Glutamatergic neuron (in vitro differentiated cells): ENCODE measurements around the gene UMAD1. TPM values are rescaled to one million over a fixed set of nuclear protein-coding genes. Genes with fewer than 3 reads are reported as not detected.

Experiments
- DNase-seq: peaks from one replicate; pipeline ENCODE4 v3.0.0; 2022
- H3K27ac Mint-ChIP-seq: one replicate; pipeline ENCODE4 v1.8.0; 2020; ENCODE audit warnings: mild to moderate bottlenecking, mixed read lengths, inconsistent platforms; ENCODE audit not compliant: unreplicated experiment
- H3K27me3 Mint-ChIP-seq: one replicate; pipeline ENCODE4 v1.8.0; 2020; ENCODE audit warnings: mild to moderate bottlenecking, moderate library complexity, mixed read lengths, inconsistent platforms; ENCODE audit not compliant: unreplicated experiment
- H3K36me3 Mint-ChIP-seq: one replicate; pipeline ENCODE4 v1.8.0; 2020; ENCODE audit warnings: mild to moderate bottlenecking, mixed read lengths, inconsistent platforms; ENCODE audit not compliant: unreplicated experiment
- H3K4me1 Mint-ChIP-seq: one replicate; pipeline ENCODE4 v1.8.0; 2020; ENCODE audit warnings: mild to moderate bottlenecking, low read depth, mixed read lengths, inconsistent platforms; ENCODE audit not compliant: unreplicated experiment
- H3K4me3 Mint-ChIP-seq: one replicate; pipeline ENCODE4 v1.8.0; 2020; ENCODE audit warnings: mild to moderate bottlenecking, mixed read lengths, inconsistent platforms; ENCODE audit not compliant: unreplicated experiment
- H3K9me3 Mint-ChIP-seq: one replicate; pipeline ENCODE4 v1.8.0; 2020; ENCODE audit warnings: mild to moderate bottlenecking, moderate library complexity, mixed read lengths, inconsistent platforms; ENCODE audit not compliant: unreplicated experiment
- CTCF ChIP-seq: fragments of 200-600 bp; sonication (generic); IDR thresholded peaks from one replicate; pipeline ENCODE4 v1.5.0; 2021; ENCODE audit not compliant: partially characterized antibody, unreplicated experiment
- total RNA-seq: library from RNA; stranded (reverse); fragmentation: NEBNext Ultra II Directional; extraction: Animal tissue kit (Norgen Biotek cat#: 25700); gene quantifications from one replicate; pipeline ENCODE4 v1.2.1, GENCODE V29; 2021; ENCODE audit not compliant: unreplicated experiment

Gene UMAD1
- total RNA-seq, 1 donor from 2014 or later, result 5.2 TPM

DNA sequence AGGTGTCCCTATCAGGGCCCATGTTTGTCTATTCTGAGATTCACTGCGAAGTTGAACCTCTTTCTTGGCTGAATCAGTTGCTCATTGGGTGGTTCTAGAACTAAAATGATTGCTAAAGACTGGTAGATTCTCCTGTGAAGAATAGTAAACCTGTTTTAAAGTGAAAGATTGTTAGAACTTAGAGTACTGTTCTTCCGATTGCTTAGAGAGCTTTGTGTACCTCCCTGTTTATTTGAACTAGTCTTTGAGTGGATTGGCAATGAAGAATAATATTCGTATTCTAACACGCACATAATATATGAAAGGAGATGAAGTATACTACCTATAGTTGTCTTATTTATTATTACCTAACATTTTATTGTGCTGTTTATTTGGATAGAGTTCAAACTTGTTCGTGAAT, 202.7 kb downstream of the UMAD1 start:
- no peak for DNase-seq
- Mint-ChIP-seq H3K27ac (no peak overlapping the region), H3K9me3 (peaks cover 2% of the 10 kb centered on the region), H3K4me1 (no peaks in the 10 kb centered on the region), H3K4me3 (no peak overlapping the region), H3K36me3 (peaks cover 4% of the 10 kb centered on the region), H3K27me3 (no peaks in the 10 kb centered on the region)
- no peak for TF ChIP-seq CTCF

GRCh38 chr7:7843972-7844371, 203.4 kb downstream of the UMAD1 start:
- DNase-seq, result no peak
- Mint-ChIP-seq H3K27me3 (no peaks in the 10 kb centered on the region), H3K27ac (no peak overlapping the region), H3K4me3 (no peak overlapping the region), H3K36me3 (peaks cover 4% of the 10 kb centered on the region), H3K9me3 (peaks cover 2% of the 10 kb centered on the region), H3K4me1 (no peaks in the 10 kb centered on the region)
- TF ChIP-seq CTCF, result no peak

DNA sequence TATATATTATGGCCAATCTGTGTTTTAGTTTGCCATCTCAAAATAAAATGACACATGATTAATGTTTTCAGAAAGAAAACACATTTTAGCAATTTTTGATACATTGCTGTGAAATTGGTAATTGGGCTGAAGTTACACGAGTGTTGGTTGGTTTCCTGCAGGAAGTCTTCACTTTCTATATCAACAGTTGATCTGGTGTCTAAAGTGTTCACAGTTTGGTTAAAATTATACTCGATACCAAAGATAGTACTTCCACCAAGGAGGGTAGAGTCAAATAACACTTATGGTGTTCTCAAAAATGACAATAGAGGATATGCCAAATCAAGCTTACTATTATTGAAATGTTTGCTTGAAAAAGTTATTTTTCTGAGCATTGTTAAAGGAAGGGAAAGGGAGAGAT, 207.7 kb downstream of the UMAD1 start:
- no peak for DNase-seq
- H3K36me3 Mint-ChIP-seq, result peaks cover 8% of the 10 kb centered on the region
- H3K9me3 Mint-ChIP-seq, result peaks cover 2% of the 10 kb centered on the region
- H3K27me3 Mint-ChIP-seq, result no peaks in the 10 kb centered on the region
- H3K4me1 Mint-ChIP-seq, result no peaks in the 10 kb centered on the region
- H3K27ac Mint-ChIP-seq, result no peak overlapping the region
- H3K4me3 Mint-ChIP-seq, result no peak overlapping the region
- TF ChIP-seq CTCF, result no peak

DNA sequence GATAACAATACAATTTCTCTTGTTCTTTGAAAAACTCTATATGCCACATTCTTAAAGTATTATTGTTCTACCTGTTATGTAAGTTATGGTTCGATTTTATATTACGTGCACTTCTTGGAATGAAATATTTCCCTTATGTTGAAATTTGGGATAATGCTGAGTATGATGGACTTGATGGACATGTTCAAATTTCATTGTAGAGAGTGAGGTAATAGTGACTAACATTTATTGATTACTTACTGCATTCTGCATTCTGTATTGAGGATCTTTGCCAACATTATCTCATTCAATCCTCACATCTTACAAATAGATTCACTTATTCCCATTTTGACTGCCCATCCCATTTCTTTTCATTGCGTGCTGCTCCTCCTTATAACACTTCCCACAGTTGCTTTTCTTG, 208.3 kb downstream of the UMAD1 start:
- no peaks in the 10 kb centered on the region for H3K4me1 Mint-ChIP-seq
- no peak for DNase-seq
- H3K9me3 Mint-ChIP-seq, result peaks cover 5% of the 10 kb centered on the region
- H3K27me3 Mint-ChIP-seq, result no peaks in the 10 kb centered on the region
- no peak for TF ChIP-seq CTCF
- no peak overlapping the region for H3K4me3 Mint-ChIP-seq
- H3K27ac Mint-ChIP-seq, result no peak overlapping the region
- peaks cover 8% of the 10 kb centered on the region for H3K36me3 Mint-ChIP-seq

- Mint-ChIP-seq H3K4me3 (no peak overlapping the region), H3K27ac (no peak overlapping the region), H3K27me3 (no peaks in the 10 kb centered on the region), H3K4me1 (no peaks in the 10 kb centered on the region), H3K9me3 (peaks cover 9% of the 10 kb centered on the region), H3K36me3 (peaks cover 15% of the 10 kb centered on the region)
- TF ChIP-seq CTCF, result no peak
- no peak for DNase-seq
Observed at GRCh38 chr7:7850150-7850549, 209.6 kb downstream of the UMAD1 start.
